ENCODE data around the gene ANAPC2.

Gene ANAPC2

GRCh38 chr9:137195525-137196220 is 7.3 kb upstream of the ANAPC2 start:
- in situ Hi-C loops (cut with HindIII; ENCODE audit: low sequenced_read_pairs): no loop called here
- DNase-seq (ENCODE audit: low read depth, low spot score): no peak
- no peak overlapping the region for H3K4me3 ChIP-seq (ENCODE audit: low read depth, low read length)
- no peak for TF ChIP-seq CTCF (IDR thresholded peaks at IDR 0.05; ENCODE audit: low read depth, low read length)

- in situ Hi-C loops (cut with HindIII; ENCODE audit: low sequenced_read_pairs): no loop called here
- DNase-seq (ENCODE audit: low read depth, low spot score): no peak
- no peak for TF ChIP-seq CTCF (IDR thresholded peaks at IDR 0.05; ENCODE audit: low read depth, low read length)
- no peak overlapping the region for H3K4me3 ChIP-seq (ENCODE audit: low read depth, low read length)
Observed at GRCh38 chr9:137194909-137195308, 6.5 kb upstream of the ANAPC2 start.

GRCh38 chr9:137194388-137194787 is 6.0 kb upstream of the ANAPC2 start:
- no peak for TF ChIP-seq CTCF (IDR thresholded peaks at IDR 0.05; ENCODE audit: low read depth, low read length)
- no peak overlapping the region for H3K4me3 ChIP-seq (ENCODE audit: low read depth, low read length)
- no peak for DNase-seq (ENCODE audit: low read depth, low spot score)
- in situ Hi-C loops (cut with HindIII; ENCODE audit: low sequenced_read_pairs): no loop called here

GRCh38 chr9:137193771-137194170 is 5.4 kb upstream of the ANAPC2 start:
- in situ Hi-C loops (cut with HindIII; ENCODE audit: low sequenced_read_pairs): no loop called here
- no peak overlapping the region for H3K4me3 ChIP-seq (ENCODE audit: low read depth, low read length)
- no peak for TF ChIP-seq CTCF (IDR thresholded peaks at IDR 0.05; ENCODE audit: low read depth, low read length)
- no peak for DNase-seq (ENCODE audit: low read depth, low spot score)

- TF ChIP-seq CTCF (IDR thresholded peaks at IDR 0.05; ENCODE audit: low read depth, low read length): no peak
- no peak for DNase-seq (ENCODE audit: low read depth, low spot score)
- in situ Hi-C loops (cut with HindIII; ENCODE audit: low sequenced_read_pairs): no loop called here
- no peak overlapping the region for H3K4me3 ChIP-seq (ENCODE audit: low read depth, low read length)
Observed at GRCh38 chr9:137192859-137193258, 4.5 kb upstream of the ANAPC2 start.

- in situ Hi-C loops (cut with HindIII; ENCODE audit: low sequenced_read_pairs): no loop called here
- H3K4me3 ChIP-seq (ENCODE audit: low read depth, low read length): no peak overlapping the region
- TF ChIP-seq CTCF (IDR thresholded peaks at IDR 0.05; ENCODE audit: low read depth, low read length): no peak
- no peak for DNase-seq (ENCODE audit: low read depth, low spot score)
Observed at GRCh38 chr9:137192448-137192780, 4.1 kb upstream of the ANAPC2 start.

Measured in astrocyte of the spinal cord (primary cell).